HepG2 (cell line): ENCODE data around the gene MXRA8. TPM values are rescaled to one million over a fixed set of nuclear protein-coding genes. Genes with fewer than 3 reads are reported as not detected.

ENCODE experiments used
- ELF3 ChIP-seq: IDR thresholded peaks from 2 replicates; pipeline ENCODE4 v1.6.1; 2016; ENCODE audit warnings: missing genetic modification reagents, missing compliant biosample characterization
- HNRNPK ChIP-seq: fragments of 200-400 bp; formaldehyde crosslinking; IDR thresholded peaks from 2 replicates; pipeline ENCODE4 v1.6.1; 2018; ENCODE audit warnings: low read length, low read depth, moderate library complexity, mild to moderate bottlenecking; ENCODE audit not compliant: poor library complexity, severe bottlenecking
- MATR3 ChIP-seq: sonication (generic); formaldehyde crosslinking; IDR thresholded peaks from 2 replicates; pipeline ENCODE4 v1.4.0; 2020; ENCODE audit warnings: missing genetic modification reagents
- MTF1 ChIP-seq: sonication (generic); formaldehyde crosslinking; IDR thresholded peaks from 2 replicates; pipeline ENCODE4 v1.5.0; 2020; ENCODE audit warnings: missing genetic modification reagents
- NCOR1 ChIP-seq: fragments of 200-600 bp; sonication (generic); IDR thresholded peaks from 2 replicates; pipeline ENCODE4 v1.7.0; 2017; ENCODE audit warnings: antibody characterized with exemption, low read length, borderline replicate concordance
- NONO ChIP-seq, 2 experiments: fragments of 450-650 bp in 1 of 2; sonication (generic) in 1 of 2; formaldehyde crosslinking in 1 of 2; IDR thresholded peaks in 1 of 2; conservative IDR thresholded peaks in 1 of 2; 2 replicates each; pipeline versions ENCODE4 v1.6.1 to v1.8.0; 2017 to 2022; ENCODE audit warnings: mild to moderate bottlenecking in 1 of 2, missing genetic modification reagents in 1 of 2, moderate library complexity in 1 of 2
- PAF1 ChIP-seq: IDR thresholded peaks from 2 replicates; pipeline ENCODE4 v1.6.1; 2016; ENCODE audit warnings: missing genetic modification reagents, missing compliant biosample characterization
- PHF21A ChIP-seq: sonication (generic); formaldehyde crosslinking; IDR thresholded peaks from 2 replicates; pipeline ENCODE4 v1.5.0; 2020; ENCODE audit warnings: mild to moderate bottlenecking, missing genetic modification reagents
- RCOR2 ChIP-seq: IDR thresholded peaks from 2 replicates; pipeline ENCODE4 v1.6.1; 2016; ENCODE audit warnings: missing biosample characterization, missing genetic modification reagents
- SNAPC2 ChIP-seq: sonication (generic); formaldehyde crosslinking; IDR thresholded peaks from 2 replicates; pipeline ENCODE4 v1.8.1; 2022; ENCODE audit warnings: mild to moderate bottlenecking, missing genetic modification reagents
- SOX13 ChIP-seq, 3 experiments: fragments of 450-650 bp in 1 of 3; sonication (generic) in 1 of 3; formaldehyde crosslinking in 1 of 3; IDR thresholded peaks in 2 of 3; conservative IDR thresholded peaks in 1 of 3; 2 replicates each; pipeline versions ENCODE4 v1.5.0 to v1.6.1; 2016 to 2020; ENCODE audit warnings: antibody characterized with exemption in 1 of 3, mild to moderate bottlenecking in 1 of 3, missing compliant biosample characterization in 1 of 3, missing genetic modification reagents in 1 of 3, moderate library complexity in 1 of 3
- SOX5 ChIP-seq: IDR thresholded peaks from 2 replicates; pipeline ENCODE4 v1.6.1; 2016; ENCODE audit warnings: borderline replicate concordance
- SP2 ChIP-seq: sonication (generic); formaldehyde crosslinking; IDR thresholded peaks from 2 replicates; pipeline ENCODE4 v1.5.1; 2020; ENCODE audit warnings: mild to moderate bottlenecking, missing genetic modification reagents
- SRF ChIP-seq: IDR thresholded peaks from 2 replicates; pipeline ENCODE4 v1.6.1; 2011; ENCODE audit warnings: mild to moderate bottlenecking, low read depth, low read length, moderate library complexity
- TBL1XR1 ChIP-seq: fragments of 150-350 bp; IDR thresholded peaks from 2 replicates; pipeline ENCODE4 v1.6.1; 2014; ENCODE audit warnings: borderline replicate concordance, low read length; ENCODE audit not compliant: partially characterized antibody
- TBP ChIP-seq: sonication (generic); formaldehyde crosslinking; IDR thresholded peaks from 2 replicates; pipeline ENCODE4 v1.5.0; 2020; ENCODE audit warnings: missing genetic modification reagents
- TBX3 ChIP-seq: fragments of 450-650 bp; IDR thresholded peaks from 2 replicates; pipeline ENCODE4 v1.6.1; 2017; ENCODE audit warnings: antibody characterized with exemption, mild to moderate bottlenecking, inconsistent platforms, borderline replicate concordance
- U2AF2 ChIP-seq: fragments of 200-400 bp; formaldehyde crosslinking; IDR thresholded peaks from 2 replicates; pipeline ENCODE4 v1.6.1; 2017; ENCODE audit warnings: low read depth, mild to moderate bottlenecking, low read length
- ZNF496 ChIP-seq: sonication (generic); formaldehyde crosslinking; IDR thresholded peaks from 2 replicates; pipeline ENCODE4 v1.8.1; 2023; ENCODE audit warnings: mild to moderate bottlenecking, moderate library complexity, missing genetic modification reagents; ENCODE audit not compliant: insufficient replicate concordance
- ZNF563 ChIP-seq: sonication (generic); formaldehyde crosslinking; IDR thresholded peaks from 2 replicates; pipeline ENCODE4 v1.8.0; 2022; ENCODE audit warnings: mild to moderate bottlenecking, moderate library complexity, missing genetic modification reagents
- ZNF589 ChIP-seq: sonication (generic); formaldehyde crosslinking; conservative IDR thresholded peaks from 2 replicates; pipeline ENCODE4 v1.8.0; 2022; ENCODE audit warnings: mild to moderate bottlenecking, moderate library complexity, missing genetic modification reagents
- ZNF704 ChIP-seq: sonication (generic); formaldehyde crosslinking; IDR thresholded peaks from 2 replicates; pipeline ENCODE4 v1.8.1; 2023; ENCODE audit warnings: mild to moderate bottlenecking, inconsistent platforms, moderate library complexity, missing genetic modification reagents, borderline replicate concordance
- polyA plus RNA-seq, 8 experiments: library from polyadenylated mRNA; depleted of rRNA in 3 of 8; stranded (reverse) in 7 of 8; unstranded in 1 of 8; fragments of >200 nt; fragmentation: Illumina TruSeq in 4 of 8; extraction: Trizol in 4 of 8; gene quantifications; 2 replicates each; pipeline versions ENCODE4 v1.2.1 to v1.2.3, GENCODE V29; 2011 to 2016; ENCODE audit warnings: low read depth in 4 of 8, missing spikeins in 1 of 8, mixed read lengths in 1 of 8; ENCODE audit not compliant: insufficient read depth in 1 of 8
- total RNA-seq, 5 experiments: library from RNA; depleted of rRNA; stranded (reverse); fragments of >200 nt; fragmentation: Illumina TruSeq; extraction: Trizol; gene quantifications; 2 replicates each; pipeline ENCODE4 v1.2.3, GENCODE V29; 2016; ENCODE audit warnings: low read depth in 1 of 5
- TF ChIP-seq, protein P1 (sequence below): IDR thresholded peaks from 2 replicates; pipeline ENCODE4 v1.6.1; 2016; ENCODE audit warnings: missing biosample characterization, missing genetic modification reagents, low read depth
- TF ChIP-seq, protein P2 (sequence below): sonication (generic); formaldehyde crosslinking; IDR thresholded peaks from 2 replicates; pipeline ENCODE4 v1.5.1; 2020; ENCODE audit warnings: mild to moderate bottlenecking, missing genetic modification reagents

Gene MXRA8
- total and polyA plus RNA-seq, 2 of the 13 experiments (the other 11 are each of a cell fraction or from before 2014, with no cell fraction given), result 19.8 to 44.8 TPM

DNA sequence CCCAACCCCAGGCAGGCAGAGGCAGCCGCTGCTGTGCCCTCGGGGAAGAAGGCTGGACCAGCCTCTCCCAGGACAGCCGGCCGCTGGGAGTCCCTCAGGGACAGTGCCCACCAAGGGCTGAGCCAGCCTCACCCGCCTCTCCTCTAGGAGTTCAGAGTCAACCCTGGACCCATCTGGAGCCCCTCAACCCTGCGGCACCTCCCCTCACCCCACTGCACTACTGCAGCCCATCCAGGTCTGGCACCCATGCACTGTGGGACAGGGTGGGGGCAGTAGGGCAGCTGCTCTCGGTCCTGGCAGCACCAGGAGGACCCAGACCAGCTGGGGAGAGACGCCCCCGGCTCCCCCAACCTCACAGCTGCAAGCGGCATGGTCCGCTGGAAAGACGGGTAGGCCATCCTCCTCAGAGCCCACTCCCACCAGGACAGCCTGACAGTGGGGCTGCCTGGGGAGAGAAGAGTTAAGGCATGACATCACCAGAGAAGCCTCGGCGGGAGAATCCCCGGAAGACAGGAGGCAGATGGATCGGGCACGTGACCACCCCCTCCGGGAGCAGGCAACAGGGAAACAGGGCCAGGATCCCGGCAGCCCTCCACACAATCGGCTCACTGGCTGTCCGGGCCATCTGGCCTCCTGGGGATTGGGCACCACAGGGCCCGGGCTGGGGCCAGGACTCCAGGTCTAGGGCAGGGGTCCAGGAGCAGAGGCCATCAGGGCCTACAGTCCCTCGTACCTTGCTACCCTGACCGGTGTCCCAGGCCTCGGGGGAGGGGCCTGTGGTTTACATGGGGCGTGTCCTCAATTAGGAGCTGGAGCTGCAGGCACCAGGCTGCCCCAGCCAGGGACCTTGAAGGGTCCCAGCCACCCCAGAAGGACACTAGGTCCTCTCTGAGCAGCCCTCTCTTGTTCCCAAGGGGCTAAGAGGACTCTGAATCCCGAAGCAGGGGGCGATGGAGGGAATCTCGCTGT, 53.7 kb downstream of the MXRA8 start (continued):
- no peak for TF ChIP-seq U2AF2
- no peak for TF ChIP-seq TBL1XR1
- TF ChIP-seq SNAPC2, result no peak
- TF ChIP-seq SOX5 (CRISPR knock-in tag), result no peak
- TF ChIP-seq PHF21A, result no peak
- TF ChIP-seq ELF3 (CRISPR knock-in tag), result no peak
- no peak for TF ChIP-seq SRF
- TF ChIP-seq NONO (IDR thresholded peaks at IDR 0.05), result no peak
- peak; percentile 70; the same call in 1 of the 2 replicates for TF ChIP-seq NONO (CRISPR knock-in tag; conservative IDR thresholded peaks at IDR 0.05)
- TF ChIP-seq MATR3 (CRISPR knock-in tag), result no peak
- no peak for TF ChIP-seq RCOR2
- no peak for TF ChIP-seq SP2 (CRISPR knock-in tag)
- TF ChIP-seq, protein P1, sequence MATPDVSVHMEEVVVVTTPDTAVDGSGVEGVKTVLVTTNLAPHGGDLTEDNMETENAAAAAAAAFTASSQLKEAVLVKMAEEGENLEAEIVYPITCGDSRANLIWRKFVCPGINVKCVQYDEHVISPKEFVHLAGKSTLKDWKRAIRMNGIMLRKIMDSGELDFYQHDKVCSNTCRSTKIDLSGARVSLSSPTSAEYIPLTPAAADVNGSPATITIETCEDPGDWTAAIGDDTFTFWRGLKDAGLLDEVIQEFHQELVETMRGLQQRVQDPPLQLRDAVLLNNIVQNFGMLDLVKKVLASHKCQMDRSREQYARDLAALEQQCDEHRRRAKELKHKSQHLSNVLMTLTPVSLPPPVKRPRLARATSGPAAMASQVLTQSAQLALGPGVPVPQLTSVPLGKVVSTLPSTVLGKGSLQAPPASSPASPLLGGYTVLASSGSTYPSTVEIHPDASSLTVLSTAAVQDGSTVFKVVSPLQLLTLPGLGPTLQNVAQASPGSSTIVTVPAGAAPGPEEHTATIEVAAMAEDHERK, result no peak
- TF ChIP-seq, protein P2, sequence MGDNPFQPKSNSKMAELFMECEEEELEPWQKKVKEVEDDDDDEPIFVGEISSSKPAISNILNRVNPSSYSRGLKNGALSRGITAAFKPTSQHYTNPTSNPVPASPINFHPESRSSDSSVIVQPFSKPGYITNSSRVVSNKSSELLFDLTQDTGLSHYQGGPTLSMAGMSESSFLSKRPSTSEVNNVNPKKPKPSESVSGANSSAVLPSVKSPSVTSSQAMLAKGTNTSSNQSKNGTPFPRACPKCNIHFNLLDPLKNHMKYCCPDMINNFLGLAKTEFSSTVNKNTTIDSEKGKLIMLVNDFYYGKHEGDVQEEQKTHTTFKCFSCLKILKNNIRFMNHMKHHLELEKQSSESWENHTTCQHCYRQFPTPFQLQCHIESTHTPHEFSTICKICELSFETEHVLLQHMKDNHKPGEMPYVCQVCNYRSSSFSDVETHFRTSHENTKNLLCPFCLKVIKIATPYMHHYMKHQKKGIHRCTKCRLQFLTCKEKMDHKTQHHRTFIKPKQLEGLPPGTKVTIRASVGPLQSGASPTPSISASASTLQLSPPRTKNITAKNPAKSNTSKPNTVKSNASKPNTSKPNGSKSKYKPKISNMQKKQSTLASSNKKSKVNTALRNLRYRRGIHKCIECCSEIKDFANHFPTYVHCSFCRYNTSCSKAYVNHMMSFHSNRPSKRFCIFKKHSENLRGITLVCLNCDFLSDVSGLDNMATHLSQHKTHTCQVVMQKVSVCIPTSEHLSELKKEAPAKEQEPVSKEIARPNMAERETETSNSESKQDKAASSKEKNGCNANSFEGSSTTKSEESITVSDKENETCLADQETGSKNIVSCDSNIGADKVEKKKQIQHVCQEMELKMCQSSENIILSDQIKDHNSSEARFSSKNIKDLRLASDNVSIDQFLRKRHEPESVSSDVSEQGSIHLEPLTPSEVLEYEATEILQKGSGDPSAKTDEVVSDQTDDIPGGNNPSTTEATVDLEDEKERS (CRISPR knock-in tag), result no peak
- no peak for TF ChIP-seq NCOR1
- no peak for TF ChIP-seq SOX13 (IDR thresholded peaks at IDR 0.05)
- no peak for TF ChIP-seq SOX13 (CRISPR knock-in tag; conservative IDR thresholded peaks at IDR 0.05 in 1 of 2, IDR thresholded peaks at IDR 0.05 in 1 of 2)
- no peak for TF ChIP-seq ZNF704 (CRISPR knock-in tag)
- no peak for TF ChIP-seq ZNF589 (CRISPR knock-in tag)
- no peak for TF ChIP-seq TBP
- no peak for TF ChIP-seq ZNF563 (CRISPR knock-in tag)
- no peak for TF ChIP-seq ZNF496 (CRISPR knock-in tag)
- no peak for TF ChIP-seq TBX3
- TF ChIP-seq MTF1 (CRISPR knock-in tag), result no peak
- no peak for TF ChIP-seq PAF1 (CRISPR knock-in tag)
- TF ChIP-seq HNRNPK, result no peak
